IMR-90 (cell line): ENCODE data around the gene PFKP. TPM values are rescaled to one million over a fixed set of nuclear protein-coding genes. Genes with fewer than 3 reads are reported as not detected.
A peak's percentile ranks its signal among the peaks of the same experiment; 100 is the strongest.

Experiments used
- ATAC-seq: fragments of 200-7000 bp; cut with Tn5 transposase; 2 replicates; pipeline ENCODE4 v1.9.1; 2020; ENCODE audit warnings: low read depth, mild to moderate bottlenecking, moderate library complexity
- BruUV-seq: library from RNA; stranded (reverse); fragments of 400-500 nt; replicated peaks from 2 replicates; lab custom pipeline; 2021; lab: Mats Ljungman, UMichigan
- CTCF ChIA-PET: fragments of 300-600 bp; formaldehyde crosslinking; extraction: SDS; loops from one replicate; lab custom pipeline; 2021; ENCODE audit warnings: antibody characterized with exemption; lab: Yijun Ruan, JAX
- POLR2A ChIA-PET: fragments of 300-600 bp; sonication (Branson Sonifier 250); formaldehyde crosslinking; loops from one replicate; lab custom pipeline; 2022; ENCODE audit warnings: antibody characterized with exemption; ENCODE audit not compliant: unreplicated experiment; lab: Charles Lee
- DNase-seq: peaks from one replicate; pipeline ENCODE4 v3.0.0; 2013
- H2AFZ ChIP-seq: replicated peaks from 2 replicates; pipeline ENCODE3; 2013; ENCODE audit warnings: low read length, mild to moderate bottlenecking; ENCODE audit not compliant: poor library complexity
- H2AK5ac ChIP-seq: 2 replicates; pipeline ENCODE4 v1.6.1; 2013; ENCODE audit warnings: low read depth, low read length, inconsistent platforms
- H2AK9ac ChIP-seq: replicated peaks from 2 replicates; pipeline ENCODE3; 2013; ENCODE audit warnings: mild to moderate bottlenecking, low read depth, low read length, moderate library complexity; ENCODE audit not compliant: poor library complexity
- H2BK120ac ChIP-seq: 2 replicates; pipeline ENCODE4 v1.6.1; 2013; ENCODE audit warnings: low read depth, low read length, inconsistent platforms
- H2BK15ac ChIP-seq: 3 replicates; pipeline ENCODE4 v1.6.1; 2013; ENCODE audit warnings: low read depth, low read length, inconsistent platforms
- H2BK20ac ChIP-seq: 2 replicates; pipeline ENCODE4 v1.6.1; 2013; ENCODE audit warnings: low read depth, mild to moderate bottlenecking, inconsistent platforms, low read length, moderate library complexity
- H2BK5ac ChIP-seq: 2 replicates; pipeline ENCODE4 v1.6.1; 2013; ENCODE audit warnings: mild to moderate bottlenecking, low read depth, low read length, inconsistent platforms; ENCODE audit not compliant: poor library complexity, severe bottlenecking
- H3K14ac ChIP-seq: replicated peaks from 2 replicates; pipeline ENCODE4 v1.6.1; 2013; ENCODE audit warnings: low read depth, low read length, inconsistent platforms
- H3K18ac ChIP-seq: 2 replicates; pipeline ENCODE4 v1.6.1; 2013; ENCODE audit warnings: low read depth, low read length, control low read depth
- H3K23ac ChIP-seq: 2 replicates; pipeline ENCODE4 v1.6.1; 2013; ENCODE audit warnings: low read depth, low read length, inconsistent platforms
- H3K27ac ChIP-seq: 2 replicates; pipeline ENCODE4 v1.5.1; 2013; ENCODE audit warnings: mild to moderate bottlenecking, control low read depth, low read length; ENCODE audit not compliant: insufficient read depth
- H3K27me3 ChIP-seq: 2 replicates; pipeline ENCODE4 v1.6.1; 2013; ENCODE audit warnings: low read length; ENCODE audit not compliant: control insufficient read depth, insufficient read depth
- H3K36me3 ChIP-seq: 2 replicates; pipeline ENCODE4 v1.6.1; 2013; ENCODE audit warnings: low read length, mixed read lengths; ENCODE audit not compliant: control insufficient read depth, insufficient read depth
- H3K4ac ChIP-seq: 2 replicates; pipeline ENCODE4 v1.6.1; 2013; ENCODE audit warnings: low read depth, low read length, inconsistent platforms
- H3K4me1 ChIP-seq: 2 replicates; pipeline ENCODE4 v1.6.1; 2013; ENCODE audit warnings: low read length, mixed read lengths; ENCODE audit not compliant: control insufficient read depth, insufficient read depth
- H3K4me2 ChIP-seq: 2 replicates; pipeline ENCODE4 v1.6.1; 2013; ENCODE audit warnings: low read depth, mild to moderate bottlenecking, control low read depth, low read length, moderate library complexity
- H3K4me3 ChIP-seq: 2 replicates; pipeline ENCODE4 v1.5.1; 2013; ENCODE audit warnings: low read depth, mild to moderate bottlenecking, control low read depth, low read length, moderate library complexity; ENCODE audit not compliant: insufficient read depth
- H3K56ac ChIP-seq: 2 replicates; pipeline ENCODE4 v1.6.1; 2013; ENCODE audit warnings: low read length, inconsistent platforms; ENCODE audit not compliant: insufficient read depth; ENCODE audit errors: extremely low read depth
- H3K79me1 ChIP-seq, 2 experiments: 2 replicates each; pipeline ENCODE4 v1.6.1; 2013; ENCODE audit warnings: low read length in 2 of 2, inconsistent platforms in 1 of 2, low read depth in 1 of 2
- H3K9ac ChIP-seq: 2 replicates; pipeline ENCODE4 v1.6.1; 2013; ENCODE audit warnings: low read depth, low read length, control low read depth
- H3K9me1 ChIP-seq: 2 replicates; pipeline ENCODE4 v1.6.1; 2013; ENCODE audit warnings: low read length, inconsistent platforms; ENCODE audit not compliant: insufficient read depth
- H3K9me3 ChIP-seq: 2 replicates; pipeline ENCODE4 v1.6.1; 2013; ENCODE audit warnings: low read length; ENCODE audit not compliant: control insufficient read depth, insufficient read depth
- H4K20me1 ChIP-seq: 2 replicates; pipeline ENCODE4 v1.6.1; 2013; ENCODE audit warnings: low read length, inconsistent platforms; ENCODE audit not compliant: insufficient read depth
- H4K5ac ChIP-seq: 2 replicates; pipeline ENCODE4 v1.6.1; 2013; ENCODE audit warnings: mild to moderate bottlenecking, low read depth, low read length, control low read depth
- H4K8ac ChIP-seq, 2 experiments: 2 replicates each; pipeline ENCODE4 v1.6.1; 2013; ENCODE audit warnings: low read depth in 2 of 2, low read length in 2 of 2, control low read depth in 1 of 2, inconsistent platforms in 1 of 2
- H4K91ac ChIP-seq: 2 replicates; pipeline ENCODE4 v1.6.1; 2013; ENCODE audit warnings: low read depth, low read length, inconsistent platforms; ENCODE audit not compliant: insufficient read depth
- CHD1 ChIP-seq: IDR thresholded peaks from 2 replicates; pipeline ENCODE4 v1.6.1; 2012; ENCODE audit warnings: low read depth, low read length, improper control_type of control experiment
- CTCF ChIP-seq: conservative IDR thresholded peaks from 2 replicates; pipeline ENCODE4 v1.5.1; 2012; ENCODE audit warnings: mild to moderate bottlenecking, low read depth, low read length, improper control_type of control experiment
- ELK1 ChIP-seq: fragments of 150-350 bp; IDR thresholded peaks from 2 replicates; pipeline ENCODE4 v1.6.1; 2016; ENCODE audit warnings: low read depth, mild to moderate bottlenecking, low read length, moderate library complexity, borderline replicate concordance
- FOS ChIP-seq: fragments of 150-350 bp; IDR thresholded peaks from 2 replicates; pipeline ENCODE4 v1.6.1; 2016; ENCODE audit warnings: low read depth, low read length
- MAFK ChIP-seq: IDR thresholded peaks from 2 replicates; pipeline ENCODE4 v1.6.1; 2012; ENCODE audit warnings: low read depth, low read length, improper control_type of control experiment
- MXI1 ChIP-seq: IDR thresholded peaks from 2 replicates; pipeline ENCODE4 v1.6.1; 2012; ENCODE audit warnings: low read depth, mild to moderate bottlenecking, low read length, moderate library complexity, borderline replicate concordance
- POLR2A ChIP-seq: IDR thresholded peaks from 2 replicates; pipeline ENCODE4 v1.6.1; 2012; ENCODE audit warnings: mild to moderate bottlenecking, low read depth, low read length
- SMC3 ChIP-seq: fragments of 150-350 bp; IDR thresholded peaks from 2 replicates; pipeline ENCODE4 v1.6.1; 2016; ENCODE audit warnings: low read depth, mild to moderate bottlenecking, antibody characterized with exemption, low read length, moderate library complexity
- WGBS, 2 experiments: methylation state at CpG; one replicate each; pipeline versions ENCODE4 v1.1.5 to v1.1.7; 2013; ENCODE audit warnings: missing lambda C conversion rate in 2 of 2; ENCODE audit not compliant: insufficient read length in 1 of 2; ENCODE audit errors: extremely low coverage in 2 of 2; 5-methylcytosine and 5-hydroxymethylcytosine counted together
- dilution Hi-C: fragments of 300-500 bp; cut with HindIII; formaldehyde crosslinking; loops from one replicate; pipeline ENCODE4 v1.14.3; 2018; ENCODE audit warnings: low sequenced_read_pairs; ENCODE audit not compliant: unreplicated experiment
- in situ Hi-C: fragments of 300-500 bp; cut with MboI; formaldehyde crosslinking; loops from 3 replicates; pipeline ENCODE4 v1.14.3; 2019; ENCODE audit warnings: low sequenced_read_pairs, inconsistent platforms, mixed read lengths
- intact Hi-C: fragments of 100-400 bp; cut with micrococcal nuclease; formaldehyde crosslinking; loops from 2 replicates; pipeline ENCODE4 v1.10.0; 2022
- polyA plus RNA-seq, 3 experiments: library from polyadenylated mRNA; depleted of rRNA; stranded (reverse); fragments of >200 nt; gene quantifications; 2 replicates each; pipeline ENCODE4 v1.2.3, GENCODE V29; 2012; ENCODE audit warnings: low replicate concordance in 1 of 3
- total RNA-seq: library from RNA; depleted of rRNA; stranded (reverse); fragments of >200 nt; gene quantifications from 2 replicates; pipeline ENCODE4 v1.2.3, GENCODE V29; 2012

Gene PFKP
- total and polyA plus RNA-seq, 2 of the 4 experiments (the other 2 are of a cell fraction), result 223 to 294 TPM

GRCh38 chr10:3077940-3078630 is 10.7 kb downstream of the PFKP start:
- H3K56ac ChIP-seq, result no peak overlapping the region
- ChIA-PET CTCF (no interaction called here), POLR2A (no interaction called here)
- H3K23ac ChIP-seq, result no peak overlapping the region
- H2BK5ac ChIP-seq, result no peak overlapping the region
- H3K27ac ChIP-seq, result no peak overlapping the region
- no peak overlapping the region for H3K4me3 ChIP-seq
- ATAC-seq (no peak), DNase-seq (no peak)
- H3K14ac ChIP-seq, result no peak overlapping the region
- TF ChIP-seq FOS (no peak), ELK1 (no peak), SMC3 (no peak), MXI1 (no peak), CTCF (no peak), POLR2A (no peak), CHD1 (no peak), MAFK (no peak)
- H2AK5ac ChIP-seq, result no peak overlapping the region
- H2AFZ ChIP-seq, result no peak overlapping the region
- H3K4me2 ChIP-seq, result no peak overlapping the region
- BruUV-seq, result no TSS peak
- H3K4me1 ChIP-seq, result peaks cover 10% of the 10 kb centered on the region; the same call in 1 of the 2 replicates
- H2BK120ac ChIP-seq, result no peak overlapping the region
- H3K36me3 ChIP-seq, result peaks cover 47% of the 10 kb centered on the region
- H4K20me1 ChIP-seq, result peaks cover 83% of the 10 kb centered on the region
- H3K9ac ChIP-seq, result no peak overlapping the region
- H3K18ac ChIP-seq, result no peak overlapping the region
- no peaks in the 10 kb centered on the region for H3K9me3 ChIP-seq
- in situ Hi-C loops (no loop called here), intact Hi-C loops (no loop called here), dilution Hi-C loops (no loop called here)
- H2AK9ac ChIP-seq, result peak overlapping the region; percentile 23
- H4K91ac ChIP-seq, result no peak overlapping the region
- no peak overlapping the region for H2BK20ac ChIP-seq
- H3K27me3 ChIP-seq, result no peaks in the 10 kb centered on the region
- no peak overlapping the region for H2BK15ac ChIP-seq
- no peak overlapping the region for H4K5ac ChIP-seq
- H3K9me1 ChIP-seq, result peaks cover 27% of the 10 kb centered on the region; the same call in 1 of the 2 replicates
- peaks cover 15 to 82% of the 10 kb centered on the region in 2 experiments for H3K79me1 ChIP-seq
- H4K8ac ChIP-seq, result no peak overlapping the region
- WGBS, 2 experiments, result 80% methylated on average over 1 of the region's 10 CpGs; no CpG with 5 or more reads in 1 of the 2 experiments
- no peak overlapping the region for H3K4ac ChIP-seq
